ENCODE data around the gene SIK3.
"Not testable (repeated sequence)": the region's sequence is repeated elsewhere in the genome, so short reads cannot be mapped to it uniquely, and the experiment has no call there.

SIK3 gene

DNA sequence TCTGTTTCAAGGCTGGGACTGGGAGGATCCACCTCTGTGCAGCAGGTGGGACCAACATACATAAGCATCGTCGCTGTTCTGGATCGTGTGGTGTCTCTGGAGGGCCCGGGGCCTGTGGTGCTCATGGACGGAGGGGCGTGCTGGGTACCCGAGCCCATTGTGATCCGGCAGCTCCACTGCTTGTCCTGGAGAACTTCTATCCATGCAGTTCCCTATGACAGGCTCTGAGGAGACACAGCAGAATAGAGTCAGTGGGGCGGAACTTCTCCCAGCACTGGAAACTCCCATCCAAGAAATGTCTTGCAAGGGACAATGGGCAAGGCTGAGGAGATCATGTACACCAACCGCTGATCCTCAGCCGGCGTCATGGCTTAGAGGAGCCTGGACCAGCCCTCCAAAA, 249.2 kb downstream of the SIK3 start:
- in situ Hi-C loops (cut with HindIII; ENCODE audit: low sequenced_read_pairs): no loop called here

GRCh38 chr11:116847612-116848011, 250.6 kb downstream of the SIK3 start:
- in situ Hi-C loops (cut with HindIII; ENCODE audit: low sequenced_read_pairs): no loop called here

- in situ Hi-C loops (cut with HindIII; ENCODE audit: low sequenced_read_pairs): no loop called here
Measured at GRCh38 chr11:116844722-116845121, 253.5 kb downstream of the SIK3 start.

- in situ Hi-C loops (cut with HindIII; ENCODE audit: low sequenced_read_pairs): no loop called here
Measured at GRCh38 chr11:116843661-116844060, 254.6 kb downstream of the SIK3 start.

DNA sequence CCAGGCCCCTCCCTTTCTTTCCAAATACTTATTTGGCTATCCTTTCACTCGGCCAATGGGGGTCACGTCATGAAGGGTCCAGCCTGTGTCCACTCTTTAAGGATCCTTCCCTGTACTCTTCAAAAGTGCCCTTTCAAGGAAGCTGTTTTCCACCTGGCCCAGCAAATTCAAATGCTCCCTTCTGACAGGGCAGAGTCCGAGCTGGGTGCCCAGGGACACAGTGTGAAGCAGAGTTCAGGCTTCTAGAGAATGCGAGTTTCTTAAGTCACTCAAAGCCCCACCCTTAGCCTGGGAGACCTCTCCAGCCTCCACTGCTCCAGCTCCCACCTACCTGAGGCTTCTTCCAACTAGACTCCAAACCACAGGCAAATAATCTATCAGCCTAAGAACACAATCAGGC, 255.3 kb downstream of the SIK3 start:
- in situ Hi-C loops (cut with HindIII; ENCODE audit: low sequenced_read_pairs): no loop called here

DNA sequence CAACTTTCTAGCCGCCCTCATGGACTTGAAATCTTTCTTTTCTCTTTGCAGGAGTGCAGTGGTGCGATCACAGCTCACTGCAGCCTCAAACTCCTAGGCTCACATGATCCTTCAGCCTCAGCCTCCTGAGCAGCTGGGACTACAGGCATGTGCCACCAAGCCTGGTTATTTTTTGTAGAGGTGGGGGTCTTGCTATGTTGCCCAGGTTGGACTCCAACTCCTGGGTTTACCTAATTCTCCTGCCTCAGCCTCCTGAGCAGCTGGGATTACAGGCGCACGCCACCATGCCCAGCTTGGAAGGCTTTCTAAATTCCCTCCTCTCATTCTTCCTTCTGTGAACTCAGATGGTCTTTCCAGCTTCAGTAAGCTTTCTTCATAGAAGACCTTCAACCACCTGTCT, 256.1 kb downstream of the SIK3 start:
- in situ Hi-C loops (cut with HindIII; ENCODE audit: low sequenced_read_pairs): no loop called here

DNA sequence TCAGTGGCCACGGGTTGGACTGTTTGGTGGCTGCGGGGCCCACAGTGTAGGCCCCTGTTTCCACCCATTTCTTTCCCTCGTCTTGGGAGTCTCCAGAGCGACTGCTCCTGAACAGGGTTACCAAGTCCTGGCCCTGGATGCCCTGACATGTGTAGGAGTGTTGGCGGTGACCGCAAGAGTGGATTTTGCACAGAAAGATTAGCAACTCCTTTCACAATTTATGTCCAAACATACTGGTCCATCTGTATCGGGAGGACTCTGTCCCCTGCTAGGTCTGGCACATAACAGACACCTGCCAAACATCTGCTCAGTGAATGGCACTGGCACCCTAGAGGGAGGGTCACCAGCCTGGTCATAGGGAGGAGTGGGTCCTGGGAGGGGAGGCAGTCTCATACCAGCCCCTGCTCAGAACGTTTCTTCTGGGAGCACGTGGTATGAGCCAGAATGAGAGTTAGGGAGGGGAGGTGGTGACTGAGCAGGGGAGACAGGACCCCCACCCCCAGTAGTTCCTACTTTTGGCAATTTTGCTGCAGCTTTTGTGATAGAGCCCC, 257.4 kb downstream of the SIK3 start:
- in situ Hi-C loops (cut with HindIII; ENCODE audit: low sequenced_read_pairs): no loop called here

DNA sequence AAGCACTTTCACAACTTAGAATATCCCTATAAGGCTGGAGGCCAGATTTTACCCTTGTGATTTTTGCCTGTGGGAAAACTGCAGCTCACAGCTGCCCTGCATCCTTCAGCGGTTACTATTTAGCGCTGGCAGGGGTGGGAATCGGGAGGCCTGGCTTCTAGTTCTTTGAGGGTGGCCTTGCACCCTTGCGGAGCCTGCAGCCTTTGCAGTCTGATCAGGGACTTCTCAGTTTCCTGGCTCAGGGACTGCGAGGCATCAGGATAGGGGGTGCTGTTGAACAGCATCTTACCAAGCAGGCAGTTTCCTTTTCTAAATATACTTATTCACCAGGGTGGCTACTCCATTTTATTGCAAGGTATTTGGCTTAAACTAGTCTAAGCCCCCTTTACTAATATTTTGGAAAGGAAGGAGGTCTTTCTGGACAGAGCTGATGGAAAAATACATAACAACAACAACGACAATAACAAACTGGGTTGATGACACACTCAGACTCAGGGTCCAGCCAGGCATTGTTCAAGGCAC, 257.9 kb downstream of the SIK3 start:
- in situ Hi-C loops (cut with HindIII; ENCODE audit: low sequenced_read_pairs): no loop called here

- in situ Hi-C loops (cut with HindIII; ENCODE audit: low sequenced_read_pairs): no loop called here
Measured at GRCh38 chr11:116838321-116839084, 259.7 kb downstream of the SIK3 start.

- in situ Hi-C loops (cut with HindIII; ENCODE audit: low sequenced_read_pairs): no loop called here
Measured at GRCh38 chr11:116837231-116838091, 260.8 kb downstream of the SIK3 start, which contains the start of gene APOA1. Gene APOA1 (minus strand): TSS chr11:116837622. CDS start chr11:116837387, 235 bp downstream.

- in situ Hi-C loops (cut with HindIII; ENCODE audit: low sequenced_read_pairs): no loop called here
Measured at GRCh38 chr11:116836632-116836991, 261.6 kb downstream of the SIK3 start.

DNA sequence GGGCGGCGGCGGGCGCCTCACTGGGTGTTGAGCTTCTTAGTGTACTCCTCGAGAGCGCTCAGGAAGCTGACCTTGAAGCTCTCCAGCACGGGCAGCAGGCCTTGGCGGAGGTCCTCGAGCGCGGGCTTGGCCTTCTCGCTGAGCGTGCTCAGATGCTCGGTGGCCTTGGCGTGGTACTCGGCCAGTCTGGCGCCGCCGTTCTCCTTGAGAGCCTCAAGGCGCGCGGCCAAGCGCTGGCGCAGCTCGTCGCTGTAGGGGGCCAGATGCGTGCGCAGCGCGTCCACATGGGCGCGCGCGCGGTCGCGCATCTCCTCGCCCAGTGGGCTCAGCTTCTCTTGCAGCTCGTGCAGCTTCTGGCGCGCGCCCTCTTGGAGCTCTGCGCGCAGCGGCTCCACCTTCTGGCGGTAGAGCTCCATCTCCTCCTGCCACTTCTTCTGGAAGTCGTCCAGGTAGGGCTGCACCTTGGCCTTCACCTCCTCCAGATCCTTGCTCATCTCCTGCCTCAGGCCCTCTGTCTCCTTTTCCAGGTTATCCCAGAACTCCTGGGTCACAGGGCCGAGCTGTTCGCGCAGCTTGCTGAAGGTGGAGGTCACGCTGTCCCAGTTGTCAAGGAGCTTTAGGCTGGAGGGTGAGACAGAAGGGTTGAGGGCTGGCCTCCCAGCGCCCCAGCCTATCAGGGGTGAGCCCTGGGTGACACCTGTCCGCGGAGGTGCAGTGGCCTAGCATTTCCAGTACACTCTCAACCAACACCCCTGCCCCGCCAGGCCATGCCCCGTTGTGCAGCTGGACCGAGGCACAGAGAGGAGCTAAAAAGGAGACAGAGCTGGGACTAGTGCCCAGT, 262.2 kb downstream of the SIK3 start:
- in situ Hi-C loops (cut with HindIII; ENCODE audit: low sequenced_read_pairs): no loop called here

GRCh38 chr11:116835042-116835772, 263.0 kb downstream of the SIK3 start:
- in situ Hi-C loops (cut with HindIII; ENCODE audit: low sequenced_read_pairs): no loop called here

GRCh38 chr11:116834535-116835041, 263.6 kb downstream of the SIK3 start:
- in situ Hi-C loops (cut with HindIII; ENCODE audit: low sequenced_read_pairs): not testable (repeated sequence)

DNA sequence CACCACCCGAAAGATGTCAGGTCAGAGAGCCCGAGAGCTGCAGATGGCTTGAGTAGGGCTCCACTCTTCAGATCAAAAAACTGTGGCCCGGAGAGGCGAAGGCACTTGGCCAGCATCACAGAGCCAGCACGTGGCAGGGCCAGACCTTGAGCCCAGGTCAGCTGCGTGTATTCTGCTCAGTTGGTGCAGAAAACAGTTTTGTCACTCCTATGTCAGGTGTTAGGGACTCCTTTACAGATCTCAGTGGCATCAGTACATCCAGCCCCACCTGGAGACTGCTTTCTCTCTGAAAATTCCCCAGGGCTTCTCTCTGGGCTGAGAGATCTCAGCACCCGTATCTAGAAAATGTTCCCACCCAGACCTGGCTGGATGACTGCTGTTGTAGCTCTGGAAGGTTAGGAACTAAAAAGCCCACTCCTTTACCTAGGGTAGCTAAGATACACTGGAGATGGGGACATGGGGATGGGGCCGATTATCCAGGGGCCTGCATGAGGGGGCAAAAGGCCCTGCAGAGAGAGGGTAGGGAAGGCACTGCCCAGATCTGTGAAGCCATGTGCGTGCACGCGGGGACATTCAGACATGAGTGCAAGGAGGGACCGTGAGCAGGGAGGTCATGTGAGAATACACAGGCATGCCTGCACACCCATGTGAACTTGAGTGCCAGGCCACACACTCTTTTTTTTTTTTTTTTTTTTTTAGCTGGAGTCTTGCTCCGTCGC, 264.3 kb downstream of the SIK3 start:
- in situ Hi-C loops (cut with HindIII; ENCODE audit: low sequenced_read_pairs): no loop called here

GRCh38 chr11:116833491-116833815, 264.8 kb downstream of the SIK3 start:
- in situ Hi-C loops (cut with HindIII; ENCODE audit: low sequenced_read_pairs): no loop called here

- in situ Hi-C loops (cut with HindIII; ENCODE audit: low sequenced_read_pairs): no loop called here
Measured at GRCh38 chr11:116832350-116833290, 265.6 kb downstream of the SIK3 start.

DNA sequence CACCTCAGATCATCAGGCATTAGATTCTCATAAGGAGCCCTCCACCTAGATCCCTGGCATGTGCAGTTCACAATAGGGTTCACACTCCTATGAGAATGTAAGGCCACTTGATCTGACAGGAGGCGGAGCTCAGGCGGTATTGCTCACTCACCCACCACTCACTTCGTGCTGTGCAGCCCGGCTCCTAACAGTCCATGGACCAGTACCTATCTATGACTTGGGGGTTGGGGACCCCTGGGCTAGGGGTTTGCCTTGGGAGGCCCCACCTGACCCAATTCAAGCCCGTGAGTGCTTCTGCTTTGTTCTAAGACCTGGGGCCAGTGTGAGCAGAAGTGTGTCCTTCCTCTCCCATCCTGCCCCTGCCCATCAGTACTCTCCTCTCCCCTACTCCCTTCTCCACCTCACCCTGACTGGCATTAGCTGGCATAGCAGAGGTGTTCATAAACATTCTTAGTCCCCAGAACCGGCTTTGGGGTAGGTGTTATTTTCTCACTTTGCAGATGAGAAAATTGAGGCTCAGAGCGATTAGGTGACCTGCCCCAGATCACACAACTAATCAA, 266.4 kb downstream of the SIK3 start:
- in situ Hi-C loops (cut with HindIII; ENCODE audit: low sequenced_read_pairs): no loop called here
